Measurements from ENCODE around the gene DUSP15. TPM values are rescaled to one million over a fixed set of nuclear protein-coding genes. Genes with fewer than 3 reads are reported as not detected.

Gene DUSP15
- total RNA-seq, 1 donor from 2014 or later = 4.5 TPM

GRCh38 chr20:31846793-31847138 lies 23.6 kb downstream of the DUSP15 start:
- DNase-seq (ENCODE audit: low read depth) = no peak
- no peak for TF ChIP-seq CTCF (IDR thresholded peaks at IDR 0.05; ENCODE audit: insufficient read depth, low read length, poor library complexity, severe bottlenecking)
- Histone ChIP-seq H3K4me3 (ENCODE audit: low read depth, low read length) (no peak overlapping the region), H3K36me3 (ENCODE audit: control insufficient read depth, insufficient read depth, low read length) (no peaks in the 10 kb centered on the region), H3K27me3 (ENCODE audit: control insufficient read depth, insufficient read depth, low read length) (peaks cover 34% of the 10 kb centered on the region)

- DNase-seq (ENCODE audit: low read depth) = no peak
- no peak for TF ChIP-seq CTCF (IDR thresholded peaks at IDR 0.05; ENCODE audit: insufficient read depth, low read length, poor library complexity, severe bottlenecking)
- no peak within 1 kb of the TSS for H3K4me3 ChIP-seq (ENCODE audit: low read depth, low read length)
- H3K36me3 ChIP-seq (ENCODE audit: control insufficient read depth, insufficient read depth, low read length) = no peaks in the 10 kb centered on the region
- H3K27me3 ChIP-seq (ENCODE audit: control insufficient read depth, insufficient read depth, low read length) = peaks cover 22% of the 10 kb centered on the region
Measured at GRCh38 chr20:31845300-31845863, 24.9 kb downstream of the DUSP15 start, which contains the start of gene FOXS1. Gene FOXS1 (minus strand): TSS chr20:31845604. CDS start chr20:31845542, 62 bp downstream.

GRCh38 chr20:31844737-31845299 lies 25.5 kb downstream of the DUSP15 start:
- DNase-seq (ENCODE audit: low read depth) = no peak
- no peak overlapping the region for H3K4me3 ChIP-seq (ENCODE audit: low read depth, low read length)
- H3K27me3 ChIP-seq (ENCODE audit: control insufficient read depth, insufficient read depth, low read length) = peaks cover 16% of the 10 kb centered on the region
- no peaks in the 10 kb centered on the region for H3K36me3 ChIP-seq (ENCODE audit: control insufficient read depth, insufficient read depth, low read length)
- no peak for TF ChIP-seq CTCF (IDR thresholded peaks at IDR 0.05; ENCODE audit: insufficient read depth, low read length, poor library complexity, severe bottlenecking)

GRCh38 chr20:31843881-31844280 lies 26.4 kb downstream of the DUSP15 start:
- TF ChIP-seq CTCF (IDR thresholded peaks at IDR 0.05; ENCODE audit: insufficient read depth, low read length, poor library complexity, severe bottlenecking) = no peak
- H3K36me3 ChIP-seq (ENCODE audit: control insufficient read depth, insufficient read depth, low read length) = no peaks in the 10 kb centered on the region
- DNase-seq (ENCODE audit: low read depth) = no peak
- H3K27me3 ChIP-seq (ENCODE audit: control insufficient read depth, insufficient read depth, low read length) = peaks cover 7% of the 10 kb centered on the region
- no peak overlapping the region for H3K4me3 ChIP-seq (ENCODE audit: low read depth, low read length)

GRCh38 chr20:31843288-31843687 lies 27.0 kb downstream of the DUSP15 start:
- no peaks in the 10 kb centered on the region for H3K36me3 ChIP-seq (ENCODE audit: control insufficient read depth, insufficient read depth, low read length)
- DNase-seq (ENCODE audit: low read depth) = no peak
- no peak for TF ChIP-seq CTCF (IDR thresholded peaks at IDR 0.05; ENCODE audit: insufficient read depth, low read length, poor library complexity, severe bottlenecking)
- no peak overlapping the region for H3K4me3 ChIP-seq (ENCODE audit: low read depth, low read length)
- peaks cover under 1% of the 10 kb centered on the region for H3K27me3 ChIP-seq (ENCODE audit: control insufficient read depth, insufficient read depth, low read length)

Measured in kidney epithelial cell (primary cell).